Esophagus muscularis mucosa (tissue), 4 donors: Measurements from ENCODE around the gene TBC1D9B. TPM values are rescaled to one million over a fixed set of nuclear protein-coding genes. Genes with fewer than 3 reads are reported as not detected.

Source experiments
- DNase-seq: peaks from one replicate; pipeline ENCODE4 v3.0.0-alpha.2; 2017; ENCODE audit errors: extremely low spot score
- H3K27ac ChIP-seq, 4 donors: fragments of 200-600 bp; sonication (generic); replicated peaks in 1 of 4; 1 replicate in 3 of 4; 2 replicates in 1 of 4; pipeline ENCODE4 v1.5.1; 2016 to 2019; ENCODE audit warnings: mild to moderate bottlenecking in 1 of 4
- H3K27me3 ChIP-seq, 4 donors: fragments of 200-600 bp; sonication (generic); one replicate each; pipeline versions ENCODE4 v1.5.1 to v1.6.0; 2016 to 2019
- H3K36me3 ChIP-seq, 4 donors: fragments of 200-600 bp; sonication (generic); one replicate each; pipeline ENCODE4 v1.5.1; 2016 to 2019
- H3K4me1 ChIP-seq, 4 donors: fragments of 200-600 bp; sonication (generic); one replicate each; pipeline ENCODE4 v1.5.1; 2016 to 2019
- H3K4me3 ChIP-seq, 4 donors: fragments of 200-600 bp; sonication (generic); 1 replicate in 2 of 4; 2 replicates in 2 of 4; pipeline ENCODE4 v1.5.1; 2016 to 2019; ENCODE audit warnings: mild to moderate bottlenecking in 4 of 4, moderate library complexity in 1 of 4
- H3K9me3 ChIP-seq, 4 donors: fragments of 200-600 bp; sonication (generic); 1 replicate in 3 of 4; 2 replicates in 1 of 4; pipeline ENCODE4 v1.5.1; 2016 to 2019
- CTCF ChIP-seq, 3 experiments: fragments of 200-600 bp in 2 of 3; fragments of 450-650 bp in 1 of 3; sonication (generic) in 2 of 3; IDR thresholded peaks; one replicate each; pipeline ENCODE4 v1.5.1; 2017 to 2019; ENCODE audit warnings: antibody characterized with exemption in 3 of 3, mild to moderate bottlenecking in 2 of 3, moderate library complexity in 1 of 3
- EP300 ChIP-seq: sonication (generic); formaldehyde crosslinking; IDR thresholded peaks from one replicate; pipeline ENCODE4 v1.6.1; 2017; ENCODE audit warnings: antibody characterized with exemption
- POLR2A ChIP-seq: fragments of 450-650 bp; IDR thresholded peaks from one replicate; pipeline ENCODE4 v1.6.1; 2017; ENCODE audit warnings: antibody characterized with exemption, moderate library complexity, mild to moderate bottlenecking, low read depth
- POLR2AphosphoS5 ChIP-seq, 2 donors: sonication (generic); formaldehyde crosslinking; IDR thresholded peaks; one replicate each; pipeline ENCODE4 v1.6.1; 2017; ENCODE audit warnings: antibody characterized with exemption in 2 of 2
- WGBS: methylation state at CpG from one replicate; pipeline ENCODE4 v1.1.5; 2018; 5-methylcytosine and 5-hydroxymethylcytosine counted together
- intact Hi-C: fragments of 100-400 bp; cut with DNase I; formaldehyde crosslinking; loops from one replicate; pipeline ENCODE4 v1.15.1; 2023
- total RNA-seq, 4 donors: library from RNA; depleted of rRNA; stranded (reverse); fragments of >200 nt; gene quantifications; one replicate each; pipeline versions ENCODE4 v1.1.0 to v1.2.1, GENCODE V29; 2016

TBC1D9B gene
- total RNA-seq, 4 donors from 2014 or later, result 80.2 to 229 (median 143) TPM

GRCh38 chr5:179820127-179820482 is 87.6 kb downstream of the TBC1D9B start:
- WGBS, result 43% methylated on average over 2 of the region's 12 CpGs
- peaks cover 18 to 33% (median 29%) of the 10 kb centered on the region in 4 donors for H3K36me3 ChIP-seq
- no peak for DNase-seq
- H3K4me3 ChIP-seq, result peak overlapping the region; percentile 93 to 100 (median 96)
- intact Hi-C loops, result loop anchor here (5.0 kb wide), 1 partner anchor 37 kb away; the partner anchor contains the start of gene MRNIP
- H3K9me3 ChIP-seq, result no peaks in the 10 kb centered on the region
- TF ChIP-seq POLR2A, result no peak
- no peak for TF ChIP-seq EP300
- no peak for TF ChIP-seq CTCF (IDR thresholded peaks at IDR 0.05)
- no peak for TF ChIP-seq POLR2AphosphoS5 (IDR thresholded peaks at IDR 0.05)
- no peaks in the 10 kb centered on the region for H3K27me3 ChIP-seq
- peaks cover 62 to 78% (median 77%) of the 10 kb centered on the region in 4 donors for H3K4me1 ChIP-seq
- peak overlapping the region; percentile 99 to 100 (median 100) for H3K27ac ChIP-seq

GRCh38 chr5:179819296-179820126 is 88.2 kb downstream of the TBC1D9B start:
- intact Hi-C loops, result loop anchor here (5.0 kb wide), 1 partner anchor 38 kb away; the partner anchor contains the start of gene MRNIP
- no peak for TF ChIP-seq EP300
- TF ChIP-seq POLR2AphosphoS5 (IDR thresholded peaks at IDR 0.05), result peak in 1 of 2 donors; percentile 2
- no peak for TF ChIP-seq CTCF (IDR thresholded peaks at IDR 0.05)
- TF ChIP-seq POLR2A, result no peak
- Histone ChIP-seq H3K36me3 (peaks cover 12 to 27% (median 23%) of the 10 kb centered on the region in 4 donors), H3K27ac (peak overlapping the region; percentile 99 to 100 (median 100)), H3K27me3 (no peaks in the 10 kb centered on the region), H3K4me1 (peaks cover 56 to 73% (median 71%) of the 10 kb centered on the region in 4 donors), H3K4me3 (peak overlapping the region; percentile 93 to 100 (median 96)), H3K9me3 (no peaks in the 10 kb centered on the region)
- no peak for DNase-seq
- 56% methylated on average over 6 of the region's 26 CpGs for WGBS

- peak; percentile 98 for DNase-seq
- H3K9me3 ChIP-seq, result no peaks in the 10 kb centered on the region
- peak overlapping the region; percentile 99 to 100 (median 100) for H3K27ac ChIP-seq
- WGBS, result 3% methylated on average over 8 of the region's 35 CpGs
- TF ChIP-seq POLR2AphosphoS5 (IDR thresholded peaks at IDR 0.05) (peak; percentile 91 to 98), EP300 (peak; percentile 51), POLR2A (peak; percentile 27), CTCF (IDR thresholded peaks at IDR 0.05) (peak in 1 of 3 experiments; percentile 4)
- H3K4me3 ChIP-seq, result peak overlapping the region; percentile 93 to 100 (median 96)
- intact Hi-C loops, result no loop called here
- H3K27me3 ChIP-seq, result no peaks in the 10 kb centered on the region
- H3K4me1 ChIP-seq, result peaks cover 50 to 66% (median 64%) of the 10 kb centered on the region in 4 donors
- H3K36me3 ChIP-seq, result peaks cover 5 to 20% (median 16%) of the 10 kb centered on the region in 4 donors
These were observed 88.9 kb downstream of the TBC1D9B start for GRCh38 chr5:179818746-179819295.

GRCh38 chr5:179817890-179818745 is 89.6 kb downstream of the TBC1D9B start:
- no peaks in the 10 kb centered on the region for H3K9me3 ChIP-seq
- DNase-seq, result no peak
- TF ChIP-seq POLR2AphosphoS5 (IDR thresholded peaks at IDR 0.05), result no peak
- no peak for TF ChIP-seq EP300
- H3K4me3 ChIP-seq, result peak overlapping the region; percentile 93 to 100 (median 96)
- 50% methylated on average over 12 of the region's 14 CpGs for WGBS
- intact Hi-C loops, result no loop called here
- peaks cover 0 to 15% (median 10%) of the 10 kb centered on the region in 4 donors for H3K36me3 ChIP-seq
- peaks cover 43 to 59% (median 57%) of the 10 kb centered on the region in 4 donors for H3K4me1 ChIP-seq
- no peaks in the 10 kb centered on the region for H3K27me3 ChIP-seq
- peak overlapping the region; percentile 99 to 100 (median 100) for H3K27ac ChIP-seq
